GM03348 (cell line): ENCODE results near the gene RAD50.
"Not testable (repeated sequence)": the region's sequence is repeated elsewhere in the genome, so short reads cannot be mapped to it uniquely, and the experiment has no call there.

ENCODE experiments used
- DNase-seq: peaks from one replicate; pipeline ENCODE4 v3.0.0; 2012; ENCODE audit warnings: low spot score

RAD50 gene

GRCh38 chr5:132556763-132557477 is at the start of gene RAD50:
Gene RAD50 (plus strand): TSS chr5:132556977. CDS start chr5:132557325, 348 bp downstream.
- DNase-seq: peak; percentile 96

GRCh38 chr5:132510076-132510475 is 46.7 kb upstream of the RAD50 start:
- peak; percentile 43 for DNase-seq

- DNase-seq: not testable (repeated sequence)
These were observed 43.0 kb upstream of the RAD50 start for GRCh38 chr5:132513618-132514336.

GRCh38 chr5:132522067-132522466 is 34.7 kb upstream of the RAD50 start:
- DNase-seq: not testable (repeated sequence)

GRCh38 chr5:132524877-132525276 is 31.9 kb upstream of the RAD50 start:
- DNase-seq: not testable (repeated sequence)

- no peak for DNase-seq
These were observed 31.5 kb upstream of the RAD50 start for GRCh38 chr5:132525299-132525724.

- peak; percentile 79 for DNase-seq
These were observed 30.3 kb upstream of the RAD50 start for GRCh38 chr5:132526290-132526973.

- no peak for DNase-seq
These were observed 29.7 kb upstream of the RAD50 start for GRCh38 chr5:132526974-132527564.

- DNase-seq: no peak
These were observed 28.8 kb upstream of the RAD50 start for GRCh38 chr5:132528021-132528420.

GRCh38 chr5:132528866-132529634 is 27.7 kb upstream of the RAD50 start:
- no peak for DNase-seq

GRCh38 chr5:132530946-132531345 is 25.8 kb upstream of the RAD50 start:
- no peak for DNase-seq

- DNase-seq: no peak
These were observed 17.1 kb upstream of the RAD50 start for GRCh38 chr5:132539716-132540115.

- no peak for DNase-seq
These were observed 16.6 kb upstream of the RAD50 start for GRCh38 chr5:132540149-132540548.

- DNase-seq: no peak
These were observed 16.0 kb upstream of the RAD50 start for GRCh38 chr5:132540764-132541163.

GRCh38 chr5:132543472-132544201 is 13.1 kb upstream of the RAD50 start, which contains the start of gene IL5:
Gene IL5 (minus strand): TSS chr5:132543522. CDS start chr5:132543478, 44 bp downstream.
- no peak for DNase-seq

- DNase-seq: no peak
These were observed 10.7 kb upstream of the RAD50 start for GRCh38 chr5:132546108-132546507.

- no peak for DNase-seq
These were observed 9.5 kb upstream of the RAD50 start for GRCh38 chr5:132547269-132547668.

- DNase-seq: not testable (repeated sequence)
These were observed 7.9 kb upstream of the RAD50 start for GRCh38 chr5:132548834-132549233.

GRCh38 chr5:132549576-132549975 is 7.2 kb upstream of the RAD50 start:
- DNase-seq: no peak

- no peak for DNase-seq
These were observed 519 bp upstream of the RAD50 start for GRCh38 chr5:132556153-132556762.
